ENCODE data around the gene IL36RN.

Gene IL36RN

DNA sequence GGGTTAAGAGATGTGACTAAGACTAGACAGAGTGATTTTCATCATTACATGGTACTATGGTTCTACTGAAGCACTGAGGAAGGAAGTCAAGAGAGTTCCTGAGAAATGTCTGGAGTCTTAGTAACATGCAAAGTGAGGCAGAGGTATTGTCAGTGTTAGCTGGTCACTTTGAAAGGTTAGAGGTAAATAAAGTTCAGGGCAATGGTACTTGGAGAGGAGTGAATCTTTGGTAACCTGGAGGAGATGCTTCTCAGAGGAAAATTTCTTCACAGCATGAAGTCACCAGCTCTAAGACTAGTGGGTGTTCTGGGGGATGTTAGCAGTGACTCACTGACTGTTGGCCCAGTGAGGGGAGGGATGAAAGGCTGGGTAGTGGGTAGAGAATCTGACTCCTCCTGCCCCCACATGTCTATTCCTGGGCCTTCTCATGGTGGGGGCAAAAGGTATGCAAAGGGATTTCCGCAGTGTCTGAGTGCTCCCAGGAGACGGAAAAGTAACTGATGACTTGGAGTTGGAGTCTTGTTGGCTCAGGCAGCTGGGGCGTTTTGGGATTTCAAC lies 45.1 kb downstream of the IL36RN start:
- no peak for DNase-seq

DNA sequence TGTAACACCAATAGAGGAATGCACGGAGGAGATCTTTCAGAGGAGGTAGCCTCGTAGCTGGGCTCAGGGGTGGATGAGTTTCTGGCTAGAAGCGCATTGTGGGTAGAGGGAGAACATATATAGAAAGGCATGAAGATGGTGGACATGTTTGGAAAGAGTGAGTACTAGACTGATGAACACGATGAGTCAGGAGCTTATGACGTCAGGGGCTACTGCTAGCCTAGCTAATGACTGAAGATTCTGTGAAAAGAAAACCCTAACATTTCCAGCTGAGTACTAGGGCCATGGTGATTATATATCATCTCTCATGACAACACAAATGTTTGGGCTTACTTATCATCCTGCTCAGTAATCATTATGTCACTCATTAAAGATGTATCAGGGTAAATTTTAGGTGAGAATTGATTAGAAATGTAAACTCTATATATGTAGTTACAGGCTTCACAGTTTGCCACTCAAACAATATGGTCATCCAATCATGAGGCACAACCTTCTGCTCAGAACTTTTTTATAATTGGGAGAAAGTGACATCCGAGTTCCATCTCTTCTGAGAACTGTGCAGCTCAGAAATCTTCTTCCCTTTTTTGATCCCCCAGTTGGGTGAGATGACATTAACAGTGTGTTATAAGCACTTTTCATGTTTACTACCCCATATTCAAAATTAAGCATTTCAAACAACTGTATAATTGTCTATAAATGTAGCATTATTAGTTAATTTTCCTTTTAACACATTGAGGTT lies 46.2 kb downstream of the IL36RN start:
- DNase-seq, result no peak

DNA sequence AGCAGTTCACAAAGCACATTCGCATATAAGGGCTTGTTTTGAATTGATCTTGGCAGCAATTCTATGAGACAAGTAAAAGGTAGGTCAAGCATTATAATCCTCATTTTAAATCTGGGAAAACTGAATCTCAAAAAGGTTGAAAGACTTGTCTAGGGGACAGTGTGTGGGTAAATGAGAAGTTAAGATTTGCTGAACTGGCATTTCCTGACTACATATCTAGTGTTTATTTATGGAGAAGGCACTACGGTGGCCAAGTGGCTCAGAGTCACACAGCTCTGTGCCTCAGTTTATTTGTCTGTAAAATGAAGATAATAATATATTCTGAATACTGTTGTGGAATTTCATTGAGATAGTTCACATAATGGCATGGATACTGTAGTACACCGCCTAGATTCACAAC lies 52.1 kb downstream of the IL36RN start:
- no peak for DNase-seq

DNA sequence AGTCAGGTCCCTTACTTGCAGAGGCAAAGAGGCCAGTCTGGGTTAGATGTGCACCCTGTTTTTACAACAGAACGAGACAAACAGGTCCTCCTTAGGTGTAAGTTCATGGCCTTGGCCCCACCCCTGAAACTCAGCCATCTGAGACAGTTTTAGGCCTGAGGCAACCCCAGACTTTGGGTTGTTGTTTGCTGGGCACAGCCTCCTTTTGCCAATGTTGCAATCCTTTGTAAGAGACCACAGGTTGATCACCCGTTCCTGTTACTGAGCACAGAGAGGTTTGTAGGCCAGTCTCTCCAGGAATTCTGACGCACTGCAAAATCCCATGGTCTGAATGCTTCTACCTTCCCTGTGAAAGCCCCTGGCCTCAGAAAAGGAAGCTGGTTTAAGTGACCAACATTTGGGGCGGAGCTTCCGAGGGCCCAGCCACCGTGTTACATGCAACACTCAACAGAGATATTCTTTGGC lies 52.9 kb downstream of the IL36RN start:
- peak; percentile 17 for DNase-seq

DNA sequence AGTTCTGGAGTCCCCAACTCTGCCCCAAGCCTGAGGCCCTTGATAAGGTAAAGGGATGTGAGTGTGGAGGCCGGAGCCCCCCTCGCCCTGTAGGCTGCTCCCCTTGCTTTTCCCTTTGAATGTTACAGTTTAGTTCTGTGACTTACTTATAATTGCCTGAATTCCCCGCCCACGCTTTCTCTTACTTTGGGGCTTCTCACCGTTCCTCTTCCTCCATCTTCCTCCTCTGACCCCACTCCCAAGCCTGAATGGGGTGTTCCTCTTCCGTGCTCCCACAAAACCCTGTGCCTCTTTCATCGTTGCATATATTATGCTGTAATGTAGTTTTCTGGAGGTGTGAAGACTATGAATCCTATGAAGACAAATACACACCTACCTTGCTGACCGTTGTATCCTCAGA lies 53.4 kb downstream of the IL36RN start:
- no peak for DNase-seq

DNA sequence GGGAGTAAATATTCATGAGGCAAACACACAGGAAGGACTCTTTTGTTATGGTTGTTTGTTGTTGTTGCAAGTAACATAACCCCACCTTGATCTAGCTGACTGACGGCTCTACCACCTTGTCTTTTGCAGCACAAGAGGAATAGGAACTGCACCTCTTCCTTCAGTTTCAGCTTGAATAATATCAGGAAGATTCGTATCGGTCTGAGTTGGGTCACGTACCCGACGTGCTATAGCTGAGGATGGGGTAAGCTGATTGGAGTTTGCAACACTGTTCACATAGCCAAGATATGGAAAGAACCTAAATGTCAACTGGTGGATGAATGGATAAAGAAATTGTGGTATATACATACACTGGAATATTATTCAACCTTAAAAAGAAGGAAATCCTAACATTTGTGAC lies 53.9 kb downstream of the IL36RN start:
- no peak for DNase-seq

DNA sequence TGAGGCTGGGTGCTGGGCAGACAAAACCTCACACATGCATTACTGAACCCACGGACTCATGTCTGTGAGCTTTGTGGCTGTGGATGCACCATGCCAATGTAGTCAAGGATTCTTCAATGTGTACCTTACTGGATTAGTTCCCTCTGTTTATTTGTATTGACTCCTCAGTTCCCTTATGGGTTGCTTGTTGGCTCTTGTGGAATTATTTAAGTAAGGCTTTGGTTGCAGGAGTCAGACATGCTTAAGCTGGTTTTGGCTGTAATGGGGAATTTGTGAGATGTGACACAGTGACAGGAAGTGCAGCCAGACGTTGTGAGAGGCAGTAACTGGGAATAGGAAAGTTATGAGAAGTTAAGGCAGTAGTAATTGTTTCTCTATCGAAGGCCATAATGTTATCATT lies 54.8 kb downstream of the IL36RN start:
- DNase-seq, result no peak
